IMR-90 (cell line): ENCODE measurements around the gene UCHL5. TPM values are rescaled to one million over a fixed set of nuclear protein-coding genes. Genes with fewer than 3 reads are reported as not detected.

Experiments
- ATAC-seq: fragments of 200-7000 bp; cut with Tn5 transposase; 2 replicates; pipeline ENCODE4 v1.9.1; 2020; ENCODE audit warnings: low read depth, mild to moderate bottlenecking, moderate library complexity
- BruUV-seq: library from RNA; stranded (reverse); fragments of 400-500 nt; replicated peaks from 2 replicates; lab custom pipeline; 2021; lab: Mats Ljungman, UMichigan
- CTCF ChIA-PET: fragments of 300-600 bp; formaldehyde crosslinking; extraction: SDS; loops from one replicate; lab custom pipeline; 2021; ENCODE audit warnings: antibody characterized with exemption; lab: Yijun Ruan, JAX
- POLR2A ChIA-PET: fragments of 300-600 bp; sonication (Branson Sonifier 250); formaldehyde crosslinking; loops from one replicate; lab custom pipeline; 2022; ENCODE audit warnings: antibody characterized with exemption; ENCODE audit not compliant: unreplicated experiment; lab: Charles Lee
- DNase-seq: peaks from one replicate; pipeline ENCODE4 v3.0.0; 2013
- H2AFZ ChIP-seq: replicated peaks from 2 replicates; pipeline ENCODE3; 2013; ENCODE audit warnings: low read length, mild to moderate bottlenecking; ENCODE audit not compliant: poor library complexity
- H2AK5ac ChIP-seq: 2 replicates; pipeline ENCODE4 v1.6.1; 2013; ENCODE audit warnings: low read depth, low read length, inconsistent platforms
- H2AK9ac ChIP-seq: replicated peaks from 2 replicates; pipeline ENCODE3; 2013; ENCODE audit warnings: mild to moderate bottlenecking, low read depth, low read length, moderate library complexity; ENCODE audit not compliant: poor library complexity
- H2BK120ac ChIP-seq: 2 replicates; pipeline ENCODE4 v1.6.1; 2013; ENCODE audit warnings: low read depth, low read length, inconsistent platforms
- H2BK15ac ChIP-seq: 3 replicates; pipeline ENCODE4 v1.6.1; 2013; ENCODE audit warnings: low read depth, low read length, inconsistent platforms
- H2BK20ac ChIP-seq: 2 replicates; pipeline ENCODE4 v1.6.1; 2013; ENCODE audit warnings: low read depth, mild to moderate bottlenecking, inconsistent platforms, low read length, moderate library complexity
- H2BK5ac ChIP-seq: 2 replicates; pipeline ENCODE4 v1.6.1; 2013; ENCODE audit warnings: mild to moderate bottlenecking, low read depth, low read length, inconsistent platforms; ENCODE audit not compliant: poor library complexity, severe bottlenecking
- H3K14ac ChIP-seq: replicated peaks from 2 replicates; pipeline ENCODE4 v1.6.1; 2013; ENCODE audit warnings: low read depth, low read length, inconsistent platforms
- H3K18ac ChIP-seq: 2 replicates; pipeline ENCODE4 v1.6.1; 2013; ENCODE audit warnings: low read depth, low read length, control low read depth
- H3K23ac ChIP-seq: 2 replicates; pipeline ENCODE4 v1.6.1; 2013; ENCODE audit warnings: low read depth, low read length, inconsistent platforms
- H3K27ac ChIP-seq: 2 replicates; pipeline ENCODE4 v1.5.1; 2013; ENCODE audit warnings: mild to moderate bottlenecking, control low read depth, low read length; ENCODE audit not compliant: insufficient read depth
- H3K27me3 ChIP-seq: 2 replicates; pipeline ENCODE4 v1.6.1; 2013; ENCODE audit warnings: low read length; ENCODE audit not compliant: control insufficient read depth, insufficient read depth
- H3K36me3 ChIP-seq: 2 replicates; pipeline ENCODE4 v1.6.1; 2013; ENCODE audit warnings: low read length, mixed read lengths; ENCODE audit not compliant: control insufficient read depth, insufficient read depth
- H3K4ac ChIP-seq: 2 replicates; pipeline ENCODE4 v1.6.1; 2013; ENCODE audit warnings: low read depth, low read length, inconsistent platforms
- H3K4me1 ChIP-seq: 2 replicates; pipeline ENCODE4 v1.6.1; 2013; ENCODE audit warnings: low read length, mixed read lengths; ENCODE audit not compliant: control insufficient read depth, insufficient read depth
- H3K4me2 ChIP-seq: 2 replicates; pipeline ENCODE4 v1.6.1; 2013; ENCODE audit warnings: low read depth, mild to moderate bottlenecking, control low read depth, low read length, moderate library complexity
- H3K4me3 ChIP-seq: 2 replicates; pipeline ENCODE4 v1.5.1; 2013; ENCODE audit warnings: low read depth, mild to moderate bottlenecking, control low read depth, low read length, moderate library complexity; ENCODE audit not compliant: insufficient read depth
- H3K56ac ChIP-seq: 2 replicates; pipeline ENCODE4 v1.6.1; 2013; ENCODE audit warnings: low read length, inconsistent platforms; ENCODE audit not compliant: insufficient read depth; ENCODE audit errors: extremely low read depth
- H3K79me1 ChIP-seq, 2 experiments: 2 replicates each; pipeline ENCODE4 v1.6.1; 2013; ENCODE audit warnings: low read length in 2 of 2, inconsistent platforms in 1 of 2, low read depth in 1 of 2
- H3K9ac ChIP-seq: 2 replicates; pipeline ENCODE4 v1.6.1; 2013; ENCODE audit warnings: low read depth, low read length, control low read depth
- H3K9me1 ChIP-seq: 2 replicates; pipeline ENCODE4 v1.6.1; 2013; ENCODE audit warnings: low read length, inconsistent platforms; ENCODE audit not compliant: insufficient read depth
- H3K9me3 ChIP-seq: 2 replicates; pipeline ENCODE4 v1.6.1; 2013; ENCODE audit warnings: low read length; ENCODE audit not compliant: control insufficient read depth, insufficient read depth
- H4K20me1 ChIP-seq: 2 replicates; pipeline ENCODE4 v1.6.1; 2013; ENCODE audit warnings: low read length, inconsistent platforms; ENCODE audit not compliant: insufficient read depth
- H4K5ac ChIP-seq: 2 replicates; pipeline ENCODE4 v1.6.1; 2013; ENCODE audit warnings: mild to moderate bottlenecking, low read depth, low read length, control low read depth
- H4K8ac ChIP-seq, 2 experiments: 2 replicates each; pipeline ENCODE4 v1.6.1; 2013; ENCODE audit warnings: low read depth in 2 of 2, low read length in 2 of 2, control low read depth in 1 of 2, inconsistent platforms in 1 of 2
- H4K91ac ChIP-seq: 2 replicates; pipeline ENCODE4 v1.6.1; 2013; ENCODE audit warnings: low read depth, low read length, inconsistent platforms; ENCODE audit not compliant: insufficient read depth
- CEBPB ChIP-seq: IDR thresholded peaks from 2 replicates; pipeline ENCODE4 v1.6.1; 2012; ENCODE audit warnings: low read depth, low read length, improper control_type of control experiment
- CTCF ChIP-seq: conservative IDR thresholded peaks from 2 replicates; pipeline ENCODE4 v1.5.1; 2012; ENCODE audit warnings: mild to moderate bottlenecking, low read depth, low read length, improper control_type of control experiment
- ELK1 ChIP-seq: fragments of 150-350 bp; IDR thresholded peaks from 2 replicates; pipeline ENCODE4 v1.6.1; 2016; ENCODE audit warnings: low read depth, mild to moderate bottlenecking, low read length, moderate library complexity, borderline replicate concordance
- FOS ChIP-seq: fragments of 150-350 bp; IDR thresholded peaks from 2 replicates; pipeline ENCODE4 v1.6.1; 2016; ENCODE audit warnings: low read depth, low read length
- MAFK ChIP-seq: IDR thresholded peaks from 2 replicates; pipeline ENCODE4 v1.6.1; 2012; ENCODE audit warnings: low read depth, low read length, improper control_type of control experiment
- MAZ ChIP-seq: IDR thresholded peaks from 2 replicates; pipeline ENCODE4 v1.6.1; 2012; ENCODE audit warnings: low read depth, mild to moderate bottlenecking, low read length, improper control_type of control experiment, moderate library complexity, borderline replicate concordance
- MXI1 ChIP-seq: IDR thresholded peaks from 2 replicates; pipeline ENCODE4 v1.6.1; 2012; ENCODE audit warnings: low read depth, mild to moderate bottlenecking, low read length, moderate library complexity, borderline replicate concordance
- RAD21 ChIP-seq: IDR thresholded peaks from 2 replicates; pipeline ENCODE4 v1.6.1; 2012; ENCODE audit warnings: low read length, improper control_type of control experiment
- RFX5 ChIP-seq: IDR thresholded peaks from 2 replicates; pipeline ENCODE4 v1.8.0; 2012; ENCODE audit warnings: low read depth, mild to moderate bottlenecking, low read length, moderate library complexity
- SMC3 ChIP-seq: fragments of 150-350 bp; IDR thresholded peaks from 2 replicates; pipeline ENCODE4 v1.6.1; 2016; ENCODE audit warnings: low read depth, mild to moderate bottlenecking, antibody characterized with exemption, low read length, moderate library complexity
- USF2 ChIP-seq: fragments of 150-350 bp; IDR thresholded peaks from 2 replicates; pipeline ENCODE4 v1.6.1; 2017; ENCODE audit warnings: mild to moderate bottlenecking, antibody characterized with exemption, low read length, low read depth
- WGBS, 2 experiments: methylation state at CpG; one replicate each; pipeline versions ENCODE4 v1.1.5 to v1.1.7; 2013; ENCODE audit warnings: missing lambda C conversion rate in 2 of 2; ENCODE audit not compliant: insufficient read length in 1 of 2; ENCODE audit errors: extremely low coverage in 2 of 2; 5-methylcytosine and 5-hydroxymethylcytosine counted together
- dilution Hi-C: fragments of 300-500 bp; cut with HindIII; formaldehyde crosslinking; loops from one replicate; pipeline ENCODE4 v1.14.3; 2018; ENCODE audit warnings: low sequenced_read_pairs; ENCODE audit not compliant: unreplicated experiment
- in situ Hi-C: fragments of 300-500 bp; cut with MboI; formaldehyde crosslinking; loops from 3 replicates; pipeline ENCODE4 v1.14.3; 2019; ENCODE audit warnings: low sequenced_read_pairs, inconsistent platforms, mixed read lengths
- intact Hi-C: fragments of 100-400 bp; cut with micrococcal nuclease; formaldehyde crosslinking; loops from 2 replicates; pipeline ENCODE4 v1.10.0; 2022
- polyA plus RNA-seq, 3 experiments: library from polyadenylated mRNA; depleted of rRNA; stranded (reverse); fragments of >200 nt; gene quantifications; 2 replicates each; pipeline ENCODE4 v1.2.3, GENCODE V29; 2012; ENCODE audit warnings: low replicate concordance in 1 of 3
- total RNA-seq: library from RNA; depleted of rRNA; stranded (reverse); fragments of >200 nt; gene quantifications from 2 replicates; pipeline ENCODE4 v1.2.3, GENCODE V29; 2012

UCHL5 gene
- total and polyA plus RNA-seq, 2 of the 4 experiments (the other 2 are of a cell fraction): 12.9 to 18.4 TPM

GRCh38 chr1:193030280-193030679, 28.9 kb downstream of the UCHL5 start:
- TF ChIP-seq RFX5 (no peak), FOS (no peak), MAFK (no peak), CTCF (no peak), USF2 (no peak), SMC3 (no peak), CEBPB (no peak), MAZ (no peak), ELK1 (no peak), MXI1 (no peak), RAD21 (no peak)
- Histone ChIP-seq H3K9me3 (no peaks in the 10 kb centered on the region), H3K4me1 (no peaks in the 10 kb centered on the region), H3K4ac (no peak overlapping the region), H3K9me1 (no peaks in the 10 kb centered on the region; the same call in 1 of the 2 replicates), H2BK5ac (no peak overlapping the region), H2BK15ac (no peak overlapping the region), H3K4me2 (no peak overlapping the region), H4K91ac (no peak overlapping the region), H3K36me3 (peaks cover 4% of the 10 kb centered on the region), H2AFZ (no peak overlapping the region), H4K20me1 (no peaks in the 10 kb centered on the region), H3K14ac (no peak overlapping the region), H3K9ac (no peak overlapping the region), H3K27ac (no peak overlapping the region), H3K4me3 (no peak overlapping the region), H3K27me3 (no peaks in the 10 kb centered on the region), H2AK9ac (no peak overlapping the region), H2BK20ac (no peak overlapping the region), H3K23ac (no peak overlapping the region), H2AK5ac (no peak overlapping the region), H4K8ac (no peak overlapping the region), H3K18ac (no peak overlapping the region), H3K56ac (no peak overlapping the region), H3K79me1 (peaks cover 9 to 11% of the 10 kb centered on the region in 2 experiments; a peak in 3 of 4 replicates), H4K5ac (no peak overlapping the region), H2BK120ac (no peak overlapping the region)
- CTCF ChIA-PET: interaction anchor here (1.1 kb wide), 1 partner anchor 556 kb away, joined by 3 read pairs; no protein-coding TSS in a partner anchor
- dilution Hi-C loops: no loop called here
- POLR2A ChIA-PET: no interaction called here
- WGBS, 2 experiments: no CpG with 5 or more reads among the region's 1 CpG
- no TSS peak for BruUV-seq
- intact Hi-C loops: loop anchor here (2.0 to 5.0 kb wide), 2 partner anchors 419 to 558 kb away; no protein-coding TSS in a partner anchor
- in situ Hi-C loops: no loop called here
- DNase-seq (no peak), ATAC-seq (no peak)
